ENCODE results near the gene MRPL23.

Gene MRPL23

DNA sequence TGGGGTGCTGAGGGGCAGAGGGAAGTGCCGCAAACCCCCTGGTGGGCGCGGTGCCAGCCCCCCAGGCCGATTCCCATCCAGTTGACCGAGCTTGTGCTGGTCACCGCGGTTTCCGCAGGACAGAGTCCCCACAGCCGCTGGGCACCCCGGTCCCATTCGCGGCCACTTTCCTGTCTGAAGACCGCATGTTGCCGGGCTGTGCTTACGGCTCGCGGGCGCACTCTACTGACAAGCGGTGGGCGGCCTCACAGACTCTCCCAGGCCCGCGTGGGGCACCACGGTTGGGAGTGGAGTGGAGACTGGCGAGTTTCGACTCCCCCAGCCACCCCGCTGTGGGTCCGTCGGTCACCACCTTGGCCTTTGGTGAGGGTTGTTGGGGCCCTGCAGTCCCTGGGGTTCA lies 51.2 kb downstream of the MRPL23 start:
- no peak for DNase-seq

- DNase-seq, result no peak
These were observed 51.7 kb downstream of the MRPL23 start for GRCh38 chr11:1998861-1999260.

DNA sequence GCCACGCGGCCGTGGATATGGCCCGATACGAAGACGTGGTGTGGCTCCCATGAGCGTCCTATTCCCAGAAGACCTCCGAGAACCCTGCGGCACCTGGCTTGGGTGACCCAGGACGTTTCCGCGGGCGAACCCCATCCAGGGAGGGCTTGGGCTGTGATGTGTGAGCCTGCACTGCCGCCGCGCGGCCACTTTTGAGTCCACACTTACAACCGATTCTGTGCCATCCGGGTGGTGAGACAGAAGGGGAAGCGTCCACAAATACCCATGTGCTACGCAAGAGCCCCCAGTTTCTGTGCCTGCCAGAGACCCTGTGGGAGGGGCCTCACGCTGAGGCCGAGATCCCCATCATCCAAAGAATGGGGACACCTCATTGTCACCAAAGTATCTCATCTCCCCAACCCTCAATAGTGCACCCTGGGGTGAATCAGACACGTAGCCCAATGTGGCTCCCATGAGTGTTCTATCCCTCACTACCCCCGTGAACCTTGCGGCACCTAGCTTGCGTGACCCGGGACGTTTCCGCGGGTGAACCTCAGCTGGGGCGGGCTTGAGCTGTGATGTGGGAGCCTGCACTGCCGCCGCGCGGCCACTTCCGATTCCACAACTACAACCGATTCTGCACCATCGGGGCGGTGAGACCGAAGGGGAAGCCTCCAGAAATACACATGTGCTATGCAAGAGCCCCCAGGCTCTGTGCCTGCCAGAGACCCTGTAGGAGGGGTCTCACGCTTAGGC lies 55.1 kb downstream of the MRPL23 start:
- DNase-seq, result no peak

DNA sequence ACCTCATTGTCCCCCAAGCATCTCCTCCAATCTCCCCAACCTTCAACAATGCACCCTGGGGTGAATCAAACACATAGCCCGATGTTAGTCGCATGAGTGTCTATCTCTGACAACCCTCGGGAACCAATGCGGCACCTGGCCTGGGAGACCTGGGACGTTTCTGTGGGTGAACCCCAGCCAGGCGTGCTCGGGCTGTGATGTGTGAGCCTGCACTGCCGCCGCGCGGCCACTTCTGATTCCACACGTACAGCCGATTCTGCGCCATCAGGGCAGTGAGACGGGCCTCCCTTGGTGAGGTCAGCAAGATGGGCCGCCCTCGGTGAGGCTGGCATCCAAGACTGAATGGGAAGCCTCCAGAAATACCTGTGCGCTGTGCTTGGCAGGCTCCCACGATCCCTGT lies 55.7 kb downstream of the MRPL23 start:
- DNase-seq, result no peak

DNA sequence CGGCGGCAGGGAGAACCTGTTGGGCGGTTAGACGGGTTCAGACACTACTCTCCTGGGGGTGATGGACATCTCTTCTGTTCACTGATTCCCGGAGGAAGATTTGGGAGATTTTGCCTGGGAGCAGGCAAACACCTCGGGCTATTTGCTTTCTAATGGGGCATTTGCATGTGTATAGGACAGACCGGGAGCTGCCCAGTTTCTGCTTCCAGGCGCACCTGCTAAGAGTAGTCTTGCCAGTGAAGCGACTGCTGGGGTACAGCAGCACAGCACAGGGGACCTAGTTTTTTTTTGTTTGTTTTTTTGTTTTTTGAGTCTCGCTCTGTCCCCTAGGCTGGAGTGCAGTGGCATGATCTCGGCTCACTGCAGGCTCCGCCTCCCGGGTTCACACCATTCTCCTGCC lies 57.3 kb downstream of the MRPL23 start:
- no peak for DNase-seq
